SK-N-SH (cell line): ENCODE data around the gene PXDC1. TPM values are rescaled to one million over a fixed set of nuclear protein-coding genes. Genes with fewer than 3 reads are reported as not detected.

ENCODE experiments used
- CTCF ChIA-PET: fragments of 300-600, 350-600 bp; formaldehyde crosslinking; extraction: SDS; loops from one replicate; lab custom pipeline; 2021; lab: Yijun Ruan, JAX
- POLR2A ChIA-PET: fragments of 350-600 bp; sonication (Branson Sonifier 250); formaldehyde crosslinking; extraction: SDS; loops from one replicate; lab custom pipeline; 2020; ENCODE audit warnings: antibody characterized with exemption, inconsistent platforms; lab: Yijun Ruan, JAX
- DNase-seq: peaks from one replicate; pipeline ENCODE4 v3.0.0; 2012
- H2AFZ ChIP-seq: fragments of 200-600 bp; sonication (generic); 2 replicates; pipeline ENCODE4 v1.8.1; 2016; ENCODE audit warnings: antibody characterized with exemption, mild to moderate bottlenecking, low read depth
- H3F3A ChIP-seq: fragments of 200-600 bp; sonication (generic); replicated peaks from 2 replicates; pipeline ENCODE3; 2016; ENCODE audit warnings: antibody characterized with exemption, mild to moderate bottlenecking; ENCODE audit not compliant: insufficient read depth
- H3K27ac ChIP-seq, 2 experiments: fragments of 200-500 bp in 1 of 2; fragments of 200-600 bp in 1 of 2; sonication (Bioruptor generic) in 1 of 2; sonication (generic), shearing (Covaris generic) in 1 of 2; 2 replicates each; pipeline versions ENCODE4 v1.5.1 to v1.6.1; 2014 to 2016; ENCODE audit warnings: low read depth in 2 of 2, inconsistent platforms in 1 of 2, low read length in 1 of 2, mild to moderate bottlenecking in 1 of 2, mixed read lengths in 1 of 2
- H3K27me3 ChIP-seq: fragments of 200-600 bp; sonication (generic), shearing (Covaris generic); 2 replicates; pipeline ENCODE4 v1.6.1; 2016; ENCODE audit warnings: mixed run types; ENCODE audit not compliant: insufficient read depth
- H3K36me3 ChIP-seq, 2 experiments: fragments of 200-500 bp in 1 of 2; fragments of 200-600 bp in 1 of 2; sonication (Bioruptor generic) in 1 of 2; sonication (generic) in 1 of 2; replicated peaks in 1 of 2; 2 replicates each; pipeline versions ENCODE3 to v1.5.1; 2014 to 2016; ENCODE audit warnings: low read length in 1 of 2, mild to moderate bottlenecking in 1 of 2; ENCODE audit not compliant: insufficient read depth in 2 of 2, control insufficient read depth in 1 of 2
- H3K4me1 ChIP-seq, 2 experiments: fragments of 200-500 bp in 1 of 2; fragments of 200-600 bp in 1 of 2; sonication (Bioruptor generic) in 1 of 2; sonication (generic), shearing (Covaris generic) in 1 of 2; 2 replicates each; pipeline versions ENCODE4 v1.5.1 to v1.6.1; 2014 to 2016; ENCODE audit warnings: low read depth in 1 of 2, low read length in 1 of 2, mixed run types in 1 of 2; ENCODE audit not compliant: insufficient read depth in 2 of 2, control insufficient read depth in 1 of 2
- H3K4me2 ChIP-seq: fragments of 200-600 bp; sonication (generic), shearing (Covaris generic); 2 replicates; pipeline ENCODE4 v1.6.1; 2017; ENCODE audit warnings: mixed run types
- H3K4me3 ChIP-seq, 2 experiments: fragments of 200-500 bp in 1 of 2; fragments of 200-600 bp in 1 of 2; sonication (Bioruptor generic) in 1 of 2; sonication (generic), shearing (Covaris generic) in 1 of 2; 2 replicates each; pipeline versions ENCODE4 v1.5.1 to v1.8.1; 2014 to 2016; ENCODE audit warnings: low read depth in 2 of 2, inconsistent platforms in 1 of 2, low read length in 1 of 2, mild to moderate bottlenecking in 1 of 2, mixed read lengths in 1 of 2, moderate library complexity in 1 of 2
- H3K79me2 ChIP-seq: fragments of 200-600 bp; sonication (generic); 2 replicates; pipeline ENCODE4 v1.8.1; 2017; ENCODE audit warnings: mild to moderate bottlenecking; ENCODE audit not compliant: insufficient read depth
- H3K9ac ChIP-seq: fragments of 200-600 bp; sonication (generic); 2 replicates; pipeline ENCODE4 v1.6.1; 2017; ENCODE audit warnings: mixed run types
- H3K9me2 ChIP-seq: fragments of 200-600 bp; sonication (generic); 2 replicates; pipeline ENCODE4 v1.6.1; 2017; ENCODE audit warnings: mixed run types
- H3K9me3 ChIP-seq: fragments of 200-600 bp; sonication (generic); 2 replicates; pipeline ENCODE4 v1.6.1; 2017; ENCODE audit warnings: mixed run types, mild to moderate bottlenecking, moderate library complexity
- H4K20me1 ChIP-seq: fragments of 200-600 bp; sonication (generic); 2 replicates; pipeline ENCODE4 v1.6.1; 2017; ENCODE audit warnings: mild to moderate bottlenecking, mixed run types; ENCODE audit not compliant: insufficient read depth
- CHD2 ChIP-seq: fragments of 150-350 bp; IDR thresholded peaks from 2 replicates; pipeline ENCODE4 v1.6.1; 2018; ENCODE audit warnings: low read length; ENCODE audit not compliant: partially characterized antibody
- CTCF ChIP-seq: fragments of 200-600 bp; sonication (generic); IDR thresholded peaks from 2 replicates; pipeline ENCODE4 v1.6.1; 2017; ENCODE audit warnings: antibody characterized with exemption, mild to moderate bottlenecking, moderate library complexity
- EP300 ChIP-seq, 2 experiments: IDR thresholded peaks; 2 replicates each; pipeline versions ENCODE4 v1.4.0 to v1.6.1; 2012; ENCODE audit warnings: borderline replicate concordance in 1 of 2, low read depth in 1 of 2, low read length in 1 of 2
- FOSL2 ChIP-seq: IDR thresholded peaks from 2 replicates; pipeline ENCODE4 v1.4.0; 2012; ENCODE audit warnings: low read depth, mild to moderate bottlenecking, moderate library complexity, borderline replicate concordance
- FOXJ3 ChIP-seq: sonication (generic); formaldehyde crosslinking; IDR thresholded peaks from 2 replicates; pipeline ENCODE4 v1.5.1; 2020; ENCODE audit warnings: mild to moderate bottlenecking, missing genetic modification reagents
- GABPA ChIP-seq: IDR thresholded peaks from 2 replicates; pipeline ENCODE4 v1.4.0; 2012; ENCODE audit warnings: low read depth, mild to moderate bottlenecking
- GATA2 ChIP-seq: sonication (generic); formaldehyde crosslinking; IDR thresholded peaks from 2 replicates; pipeline ENCODE4 v1.5.0; 2020; ENCODE audit warnings: mild to moderate bottlenecking, missing genetic modification reagents
- JUND ChIP-seq: IDR thresholded peaks from 2 replicates; pipeline ENCODE4 v1.4.0; 2012
- MAX ChIP-seq: IDR thresholded peaks from 2 replicates; pipeline ENCODE4 v1.4.0; 2012; ENCODE audit warnings: low read depth
- MEF2A ChIP-seq: IDR thresholded peaks from 2 replicates; pipeline ENCODE4 v1.4.0; 2012; ENCODE audit warnings: low read depth, borderline replicate concordance
- MXI1 ChIP-seq: IDR thresholded peaks from 2 replicates; pipeline ENCODE4 v1.6.1; 2012; ENCODE audit warnings: mild to moderate bottlenecking, low read depth, low read length, improper control_type of control experiment
- NRF1 ChIP-seq: IDR thresholded peaks from 2 replicates; pipeline ENCODE4 v1.6.1; 2012; ENCODE audit warnings: low read depth, mild to moderate bottlenecking, low read length
- PBX3 ChIP-seq: IDR thresholded peaks from 2 replicates; pipeline ENCODE4; 2012
- RAD21 ChIP-seq: IDR thresholded peaks from 2 replicates; pipeline ENCODE4 v1.6.1; 2012; ENCODE audit warnings: mild to moderate bottlenecking, low read length
- RCOR1 ChIP-seq: fragments of 150-350 bp; IDR thresholded peaks from 2 replicates; pipeline ENCODE4 v1.6.1; 2017; ENCODE audit warnings: antibody characterized with exemption, low read length
- TAF1 ChIP-seq: IDR thresholded peaks from 2 replicates; pipeline ENCODE4 v1.6.1; 2012; ENCODE audit warnings: low read depth, mild to moderate bottlenecking, low read length, moderate library complexity, borderline replicate concordance
- TEAD4 ChIP-seq: IDR thresholded peaks from 2 replicates; pipeline ENCODE4 v1.4.0; 2012; ENCODE audit warnings: mild to moderate bottlenecking, borderline replicate concordance; ENCODE audit not compliant: insufficient read depth
- USF1 ChIP-seq: IDR thresholded peaks from 2 replicates; pipeline ENCODE4 v1.4.0; 2012; ENCODE audit warnings: low read depth, borderline replicate concordance
- USF2 ChIP-seq: fragments of 150-350 bp; IDR thresholded peaks from 2 replicates; pipeline ENCODE4 v1.6.1; 2017; ENCODE audit warnings: antibody characterized with exemption, low read length, low read depth, borderline replicate concordance
- WGBS: methylation state at CpG from one replicate; pipeline ENCODE4 v1.1.6; 2017; ENCODE audit warnings: low lambda C conversion rate; 5-methylcytosine and 5-hydroxymethylcytosine counted together
- polyA plus RNA-seq, 3 experiments: library from polyadenylated mRNA; depleted of rRNA; stranded (reverse); fragments of >200 nt; gene quantifications; 2 replicates each; pipeline ENCODE4 v1.2.3, GENCODE V29; 2012

Gene PXDC1
- polyA plus RNA-seq, 1 of the 3 experiments (the other 2 are of a cell fraction): 14.1 TPM

GRCh38 chr6:3740551-3741476 is 10.7 kb downstream of the PXDC1 start:
- Histone ChIP-seq H3K9me2 (no peaks in the 10 kb centered on the region), H3K79me2 (peaks cover 100% of the 10 kb centered on the region), H3K4me3 (no peak overlapping the region), H3K4me1 (peaks cover 5 to 20% of the 10 kb centered on the region in 2 experiments; a peak in 2 of 4 replicates), H3K4me2 (no peak overlapping the region), H3K27ac (no peak overlapping the region), H3K9me3 (no peaks in the 10 kb centered on the region), H4K20me1 (peaks cover 99% of the 10 kb centered on the region), H3K9ac (no peak overlapping the region), H2AFZ (no peak overlapping the region), H3K36me3 (peaks cover 30 to 47% of the 10 kb centered on the region in 2 experiments), H3K27me3 (no peaks in the 10 kb centered on the region), H3F3A (peaks cover 23% of the 10 kb centered on the region)
- WGBS: 86% methylated on average over 11 of the region's 16 CpGs
- no peak for TF ChIP-seq GATA2
- no peak for TF ChIP-seq CHD2
- TF ChIP-seq MEF2A: no peak
- TF ChIP-seq TEAD4: no peak
- TF ChIP-seq MXI1: no peak
- no peak for TF ChIP-seq RAD21
- CTCF ChIA-PET: interaction anchor here (0.7 to 8.5 kb wide), 20 partner anchors 7 to 415 kb away, joined by 3 to 88 read pairs (median 4); no protein-coding TSS in a partner anchor
- POLR2A ChIA-PET: no interaction called here
- no peak for DNase-seq

- Histone ChIP-seq H4K20me1 (peaks cover 99% of the 10 kb centered on the region), H3K36me3 (peaks cover 29 to 53% of the 10 kb centered on the region in 2 experiments), H3K27me3 (no peaks in the 10 kb centered on the region), H3K79me2 (peaks cover 100% of the 10 kb centered on the region), H2AFZ (no peak overlapping the region), H3F3A (peaks cover 23% of the 10 kb centered on the region), H3K9me2 (no peaks in the 10 kb centered on the region), H3K4me2 (no peak overlapping the region), H3K4me1 (peaks cover 5 to 19% of the 10 kb centered on the region in 2 experiments; a peak in 2 of 4 replicates), H3K9me3 (no peaks in the 10 kb centered on the region; the same call in 1 of the 2 replicates), H3K27ac (no peak overlapping the region), H3K9ac (no peak overlapping the region), H3K4me3 (no peak overlapping the region)
- POLR2A ChIA-PET: no interaction called here
- TF ChIP-seq USF2 (no peak), MXI1 (no peak), JUND (no peak), PBX3 (no peak), GABPA (no peak), RCOR1 (no peak), EP300 (IDR thresholded peaks at IDR 0.05; ENCODE audit: borderline replicate concordance in 1 of 2, low read depth in 1 of 2, low read length in 1 of 2) (no peak), MEF2A (no peak), NRF1 (no peak), FOXJ3 (CRISPR knock-in tag) (no peak), CTCF (no peak), MAX (no peak), TAF1 (no peak), USF1 (no peak), FOSL2 (no peak)
- WGBS: 84% methylated on average over 14 of the region's 16 CpGs
- no peak for DNase-seq
- CTCF ChIA-PET: interaction anchor here (0.7 to 1.5 kb wide), 4 partner anchors 9 to 252 kb away, joined by 3 to 7 read pairs (median 3); partner anchors contain the start of gene FAM50B
These were observed 12.1 kb downstream of the PXDC1 start for GRCh38 chr6:3739311-3739897.
